GM12801 (cell line): ENCODE measurements around the gene PIK3CG.

ENCODE experiments used
- TF ChIP-seq, protein P1 (sequence below): IDR thresholded peaks from one replicate; pipeline ENCODE4 v1.5.1; 2011; ENCODE audit warnings: control low read depth; ENCODE audit not compliant: insufficient read length; ENCODE audit errors: extremely low read depth

The PIK3CG gene

GRCh38 chr7:106848049-106848448, 17.0 kb upstream of the PIK3CG start:
- TF ChIP-seq, protein P1, sequence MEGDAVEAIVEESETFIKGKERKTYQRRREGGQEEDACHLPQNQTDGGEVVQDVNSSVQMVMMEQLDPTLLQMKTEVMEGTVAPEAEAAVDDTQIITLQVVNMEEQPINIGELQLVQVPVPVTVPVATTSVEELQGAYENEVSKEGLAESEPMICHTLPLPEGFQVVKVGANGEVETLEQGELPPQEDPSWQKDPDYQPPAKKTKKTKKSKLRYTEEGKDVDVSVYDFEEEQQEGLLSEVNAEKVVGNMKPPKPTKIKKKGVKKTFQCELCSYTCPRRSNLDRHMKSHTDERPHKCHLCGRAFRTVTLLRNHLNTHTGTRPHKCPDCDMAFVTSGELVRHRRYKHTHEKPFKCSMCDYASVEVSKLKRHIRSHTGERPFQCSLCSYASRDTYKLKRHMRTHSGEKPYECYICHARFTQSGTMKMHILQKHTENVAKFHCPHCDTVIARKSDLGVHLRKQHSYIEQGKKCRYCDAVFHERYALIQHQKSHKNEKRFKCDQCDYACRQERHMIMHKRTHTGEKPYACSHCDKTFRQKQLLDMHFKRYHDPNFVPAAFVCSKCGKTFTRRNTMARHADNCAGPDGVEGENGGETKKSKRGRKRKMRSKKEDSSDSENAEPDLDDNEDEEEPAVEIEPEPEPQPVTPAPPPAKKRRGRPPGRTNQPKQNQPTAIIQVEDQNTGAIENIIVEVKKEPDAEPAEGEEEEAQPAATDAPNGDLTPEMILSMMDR, result no peak

DNA sequence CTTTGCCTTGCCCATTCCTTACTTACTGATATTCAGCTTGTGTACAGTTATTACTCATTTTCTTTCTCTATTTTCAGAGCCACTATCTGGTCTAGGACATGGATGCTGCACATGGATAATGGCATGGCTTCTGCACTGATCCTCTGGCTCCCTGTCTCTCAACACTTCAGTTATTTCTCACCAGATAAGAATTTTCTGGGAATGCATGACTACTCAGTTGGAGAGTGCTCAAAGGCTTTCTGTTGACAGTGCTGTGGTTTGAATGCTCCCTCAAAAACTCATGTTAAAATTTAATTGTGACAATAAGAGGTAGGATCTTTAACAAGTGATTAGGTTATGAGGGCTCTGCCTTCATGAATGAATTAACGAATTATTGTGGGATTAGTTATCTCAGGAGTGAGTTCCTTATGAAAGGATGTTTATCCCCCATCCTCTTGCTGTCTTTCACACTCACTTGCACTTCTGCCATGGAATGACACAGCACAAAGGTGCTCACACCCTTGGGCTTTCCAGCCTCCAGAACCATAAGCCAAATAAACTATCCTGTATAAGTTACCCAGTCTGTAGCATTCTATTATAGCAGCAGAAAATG, 16.1 kb upstream of the PIK3CG start:
- TF ChIP-seq, protein P1, result no peak

DNA sequence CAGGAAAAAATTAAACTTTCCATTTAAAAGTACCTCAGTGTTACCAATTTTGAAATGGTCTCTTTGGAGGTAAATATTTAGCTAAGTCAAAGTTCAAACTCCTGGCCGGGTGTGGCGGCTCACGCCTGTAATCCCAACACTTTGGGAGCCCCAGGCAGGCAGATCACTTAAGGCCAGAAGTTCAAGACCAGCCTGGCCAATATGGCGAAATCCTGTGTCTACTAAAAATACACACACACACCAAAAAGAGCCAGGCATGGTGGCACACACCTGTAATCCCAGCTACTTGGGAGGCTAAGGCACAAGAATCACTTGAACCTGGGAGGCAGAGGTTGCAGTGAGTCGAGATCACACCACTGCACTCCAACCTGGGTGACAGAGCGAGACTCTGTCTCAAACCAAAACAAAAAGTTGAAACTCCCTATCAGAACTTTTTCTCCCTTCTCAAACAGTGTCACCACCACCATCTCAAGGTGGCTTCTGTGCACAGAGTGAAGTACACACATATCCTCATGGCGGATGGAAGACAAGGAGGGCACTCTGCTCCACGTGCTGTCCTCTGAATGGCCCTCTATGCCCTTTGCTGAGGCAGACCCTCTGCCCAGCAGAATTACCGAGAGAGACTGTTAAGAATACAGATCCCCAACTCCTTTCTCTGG, 11.7 kb upstream of the PIK3CG start:
- TF ChIP-seq, protein P1, result no peak

- TF ChIP-seq, protein P1, result no peak
These were observed 9.4 kb upstream of the PIK3CG start for GRCh38 chr7:106855540-106856132.

DNA sequence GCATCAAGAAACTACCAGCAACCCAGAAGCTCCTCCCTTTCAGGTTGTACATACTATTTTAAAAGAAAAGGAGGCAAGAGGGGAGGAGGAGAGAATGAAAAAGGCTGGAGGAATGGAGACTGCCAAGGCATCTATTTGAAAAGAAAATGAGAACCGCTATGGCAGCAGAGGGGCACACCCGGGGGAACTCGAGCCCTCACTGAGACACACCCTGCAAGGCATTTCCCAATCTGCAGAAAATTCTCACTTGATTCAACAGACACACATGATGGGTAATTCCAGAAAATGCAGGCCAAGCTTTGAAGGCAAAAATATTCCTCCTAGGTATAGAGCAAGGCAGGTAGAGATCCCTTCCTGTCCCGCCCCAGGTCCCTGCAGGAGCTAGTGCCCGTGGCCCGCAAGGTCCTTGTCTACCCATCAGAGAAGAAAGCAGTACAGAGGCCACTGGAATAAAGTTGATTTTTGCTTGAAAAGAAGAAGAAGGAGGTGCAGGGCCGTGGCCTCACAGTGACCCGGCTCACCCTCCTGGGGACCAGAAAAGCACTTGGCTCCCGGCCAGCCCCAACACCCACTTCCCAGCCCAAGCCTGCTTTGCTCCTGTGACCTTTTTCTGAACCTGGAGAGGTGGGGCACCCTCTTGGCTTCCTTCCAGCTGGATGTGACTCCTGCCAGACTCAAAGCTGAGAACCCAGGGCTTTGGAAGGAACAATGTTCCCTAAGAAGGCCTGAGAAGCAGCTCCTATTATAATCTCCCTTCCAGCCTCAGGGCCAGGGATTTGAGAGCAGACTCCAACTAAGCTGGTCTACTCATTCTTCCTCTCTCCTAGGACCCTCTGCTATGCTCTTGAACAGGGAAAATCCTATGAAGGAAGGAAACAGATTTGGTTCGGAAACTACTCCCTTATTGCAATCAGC, 6.2 kb upstream of the PIK3CG start:
- TF ChIP-seq, protein P1, result no peak

GRCh38 chr7:106862317-106863089, 2.6 kb upstream of the PIK3CG start:
- TF ChIP-seq, protein P1, result no peak
